ENCODE data around the gene SPAG6. TPM values are rescaled to one million over a fixed set of nuclear protein-coding genes. Genes with fewer than 3 reads are reported as not detected.

The SPAG6 gene
- total and polyA plus RNA-seq, 9 of the 15 experiments (the other 6 are each of a cell fraction or from before 2014, with no cell fraction given), result 3.5 to 23.1 (median 11.8) TPM

GRCh38 chr10:22369434-22370072, 24.3 kb downstream of the SPAG6 start (continued):
- TF ChIP-seq ARID3B (CRISPR knock-in tag; IDR thresholded peaks at IDR 0.05; ENCODE audit: borderline replicate concordance) (no peak), TEAD4 (IDR thresholded peaks at IDR 0.05; ENCODE audit: low read length) (no peak), TEAD4 (CRISPR knock-in tag; IDR thresholded peaks at IDR 0.05; ENCODE audit: borderline replicate concordance) (no peak), ZNF644 (tag; IDR thresholded peaks at IDR 0.05; ENCODE audit: low read depth) (no peak), BCLAF1 (IDR thresholded peaks at IDR 0.05; ENCODE audit: borderline replicate concordance in 1 of 2, control insufficient read depth in 1 of 2, low read depth in 2 of 2, low read length in 1 of 2) (no peak), KLF16 (IDR thresholded peaks at IDR 0.05) (no peak), MAX (CRISPR knock-in tag; IDR thresholded peaks at IDR 0.05) (no peak), RAD21 (CRISPR knock-in tag; conservative IDR thresholded peaks at IDR 0.05 in 1 of 2, IDR thresholded peaks at IDR 0.05 in 1 of 2) (no peak), HNRNPK (IDR thresholded peaks at IDR 0.05; ENCODE audit: low read depth, low read length, poor library complexity, severe bottlenecking) (no peak), RHOXF2B (CRISPR knock-in tag; conservative IDR thresholded peaks at IDR 0.05) (no peak), ZSCAN32 (CRISPR knock-in tag; IDR thresholded peaks at IDR 0.05) (no peak), ZNF408 (CRISPR knock-in tag; IDR thresholded peaks at IDR 0.05; ENCODE audit: low read depth) (no peak), SAFB (IDR thresholded peaks at IDR 0.05; ENCODE audit: borderline replicate concordance, low read depth, low read length) (no peak), FOSL1 (tag; conservative IDR thresholded peaks at IDR 0.05) (peak; percentile 96), ZNF507 (tag; conservative IDR thresholded peaks at IDR 0.05) (no peak), THAP12 (CRISPR knock-in tag; IDR thresholded peaks at IDR 0.05) (no peak), THAP7 (CRISPR knock-in tag; IDR thresholded peaks at IDR 0.05) (no peak), CBX1 (IDR thresholded peaks at IDR 0.05; ENCODE audit: low read depth) (no peak; the same call in 1 of the 2 replicates), ZNF354B (CRISPR knock-in tag; IDR thresholded peaks at IDR 0.05) (no peak)
